ENCODE results near the gene TBC1D19.

The TBC1D19 gene

DNA sequence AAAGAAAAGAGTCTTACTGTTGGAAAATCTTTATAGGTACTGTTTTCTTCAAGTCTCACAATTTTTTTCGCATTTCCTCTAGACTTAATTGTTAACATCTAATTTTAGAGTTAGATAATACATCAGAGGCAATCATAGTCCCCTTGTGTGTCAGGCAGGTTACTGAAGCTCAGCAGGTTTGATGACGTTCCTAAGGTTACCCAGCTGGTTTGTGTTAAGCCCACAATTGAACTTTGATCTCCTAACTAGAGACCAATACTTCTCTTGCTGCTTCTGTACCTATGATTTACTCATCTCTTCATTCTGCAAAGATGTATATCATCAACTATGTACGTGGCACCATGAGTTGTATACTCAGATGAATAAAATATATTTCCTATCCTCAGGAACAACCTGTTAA lies 145.1 kb downstream of the TBC1D19 start:
- no peak overlapping the region for H2AFZ ChIP-seq (ENCODE audit: low read length)
- no peaks in the 10 kb centered on the region for H3K79me2 ChIP-seq (ENCODE audit: insufficient read depth, low read length)
- no peaks in the 10 kb centered on the region for H3K9me3 ChIP-seq (ENCODE audit: low read length)
- no peaks in the 10 kb centered on the region for H3K36me3 ChIP-seq (ENCODE audit: insufficient read depth, low read length)
- H3K27me3 ChIP-seq (ENCODE audit: insufficient read depth, low read length): no peaks in the 10 kb centered on the region
- peaks cover 9% of the 10 kb centered on the region for H3K4me1 ChIP-seq (ENCODE audit: insufficient read depth, low read length, severe bottlenecking)
- H3K27ac ChIP-seq (ENCODE audit: low read depth, low read length, poor library complexity, severe bottlenecking): no peak overlapping the region
- H3K4me3 ChIP-seq (ENCODE audit: low read depth, low read length, poor library complexity, severe bottlenecking): no peak overlapping the region
- no peak overlapping the region for H3K9ac ChIP-seq (ENCODE audit: low read length)
- TF ChIP-seq, protein P1, sequence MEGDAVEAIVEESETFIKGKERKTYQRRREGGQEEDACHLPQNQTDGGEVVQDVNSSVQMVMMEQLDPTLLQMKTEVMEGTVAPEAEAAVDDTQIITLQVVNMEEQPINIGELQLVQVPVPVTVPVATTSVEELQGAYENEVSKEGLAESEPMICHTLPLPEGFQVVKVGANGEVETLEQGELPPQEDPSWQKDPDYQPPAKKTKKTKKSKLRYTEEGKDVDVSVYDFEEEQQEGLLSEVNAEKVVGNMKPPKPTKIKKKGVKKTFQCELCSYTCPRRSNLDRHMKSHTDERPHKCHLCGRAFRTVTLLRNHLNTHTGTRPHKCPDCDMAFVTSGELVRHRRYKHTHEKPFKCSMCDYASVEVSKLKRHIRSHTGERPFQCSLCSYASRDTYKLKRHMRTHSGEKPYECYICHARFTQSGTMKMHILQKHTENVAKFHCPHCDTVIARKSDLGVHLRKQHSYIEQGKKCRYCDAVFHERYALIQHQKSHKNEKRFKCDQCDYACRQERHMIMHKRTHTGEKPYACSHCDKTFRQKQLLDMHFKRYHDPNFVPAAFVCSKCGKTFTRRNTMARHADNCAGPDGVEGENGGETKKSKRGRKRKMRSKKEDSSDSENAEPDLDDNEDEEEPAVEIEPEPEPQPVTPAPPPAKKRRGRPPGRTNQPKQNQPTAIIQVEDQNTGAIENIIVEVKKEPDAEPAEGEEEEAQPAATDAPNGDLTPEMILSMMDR (IDR thresholded peaks at IDR 0.05; ENCODE audit: low read length): no peak
- no peak for TF ChIP-seq EZH2 (IDR thresholded peaks at IDR 0.05; ENCODE audit: borderline replicate concordance, low read length)
- no peak overlapping the region for H3K4me2 ChIP-seq (ENCODE audit: low read length)
- no peaks in the 10 kb centered on the region for H3K9me2 ChIP-seq (ENCODE audit: low read depth, low read length)
- no peaks in the 10 kb centered on the region for H4K20me1 ChIP-seq (ENCODE audit: insufficient read depth, low read length)
- no peaks in the 10 kb centered on the region for H3F3A ChIP-seq (ENCODE audit: insufficient read depth, low read length)

GRCh38 chr4:26729547-26729946 lies 145.7 kb downstream of the TBC1D19 start:
- Histone ChIP-seq H3K9ac (ENCODE audit: low read length) (no peak overlapping the region), H3K4me3 (ENCODE audit: low read depth, low read length, poor library complexity, severe bottlenecking) (no peak overlapping the region), H3F3A (ENCODE audit: insufficient read depth, low read length) (no peaks in the 10 kb centered on the region), H3K9me2 (ENCODE audit: low read depth, low read length) (no peaks in the 10 kb centered on the region), H3K36me3 (ENCODE audit: insufficient read depth, low read length) (no peaks in the 10 kb centered on the region), H3K4me1 (ENCODE audit: insufficient read depth, low read length, severe bottlenecking) (peaks cover 4% of the 10 kb centered on the region), H3K27ac (ENCODE audit: low read depth, low read length, poor library complexity, severe bottlenecking) (no peak overlapping the region), H3K27me3 (ENCODE audit: insufficient read depth, low read length) (no peaks in the 10 kb centered on the region), H3K79me2 (ENCODE audit: insufficient read depth, low read length) (no peaks in the 10 kb centered on the region), H3K9me3 (ENCODE audit: low read length) (no peaks in the 10 kb centered on the region), H2AFZ (ENCODE audit: low read length) (no peak overlapping the region), H4K20me1 (ENCODE audit: insufficient read depth, low read length) (no peaks in the 10 kb centered on the region), H3K4me2 (ENCODE audit: low read length) (no peak overlapping the region)
- TF ChIP-seq EZH2 (IDR thresholded peaks at IDR 0.05; ENCODE audit: borderline replicate concordance, low read length): no peak
- TF ChIP-seq, protein P1 (IDR thresholded peaks at IDR 0.05; ENCODE audit: low read length): no peak

DNA sequence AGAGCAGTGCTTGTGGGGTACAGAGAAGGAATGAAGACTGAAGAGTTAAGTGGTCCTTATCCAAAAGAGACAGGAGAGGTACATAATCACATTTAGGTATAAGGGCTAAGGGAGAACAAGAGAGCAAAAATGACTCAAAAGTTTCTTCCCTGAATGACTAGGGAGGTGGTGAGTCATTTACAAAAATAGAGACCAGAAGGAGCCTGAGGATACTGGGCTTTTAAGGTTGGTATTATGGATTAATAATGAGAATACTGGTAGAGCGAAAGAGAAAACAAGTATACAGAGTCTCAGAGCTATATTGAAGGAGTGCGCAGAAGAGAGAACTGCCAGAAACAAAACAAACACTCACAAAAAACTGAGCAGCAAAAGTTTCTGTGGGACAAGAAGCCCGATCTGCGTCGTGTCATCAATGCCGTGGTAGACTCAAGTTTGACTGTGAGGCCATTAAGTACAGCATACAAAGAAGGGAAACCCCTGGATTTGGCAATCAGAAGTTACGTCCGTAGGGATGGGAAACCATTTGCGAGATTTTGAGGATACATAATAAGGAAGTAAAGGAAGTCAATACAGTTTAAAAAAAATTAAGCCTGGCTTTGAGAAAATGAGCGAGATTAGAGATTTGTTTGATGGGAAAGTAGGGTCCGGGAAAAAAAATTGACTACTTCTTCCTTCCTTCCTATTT lies 147.6 kb downstream of the TBC1D19 start:
- Histone ChIP-seq H3K4me2 (ENCODE audit: low read length) (no peak overlapping the region), H2AFZ (ENCODE audit: low read length) (no peak overlapping the region)

More for the DNA sequence above, 147.6 kb downstream of the TBC1D19 start:
- Histone ChIP-seq H3K36me3 (ENCODE audit: insufficient read depth, low read length) (no peaks in the 10 kb centered on the region), H3K4me1 (ENCODE audit: insufficient read depth, low read length, severe bottlenecking) (no peaks in the 10 kb centered on the region), H3K9me2 (ENCODE audit: low read depth, low read length) (no peaks in the 10 kb centered on the region), H3K4me3 (ENCODE audit: low read depth, low read length, poor library complexity, severe bottlenecking) (no peak overlapping the region), H3K79me2 (ENCODE audit: insufficient read depth, low read length) (no peaks in the 10 kb centered on the region), H3K9me3 (ENCODE audit: low read length) (no peaks in the 10 kb centered on the region), H3K9ac (ENCODE audit: low read length) (no peak overlapping the region), H3K27me3 (ENCODE audit: insufficient read depth, low read length) (no peaks in the 10 kb centered on the region), H3F3A (ENCODE audit: insufficient read depth, low read length) (no peaks in the 10 kb centered on the region), H4K20me1 (ENCODE audit: insufficient read depth, low read length) (no peaks in the 10 kb centered on the region), H3K27ac (ENCODE audit: low read depth, low read length, poor library complexity, severe bottlenecking) (no peak overlapping the region)
- TF ChIP-seq, protein P1 (IDR thresholded peaks at IDR 0.05; ENCODE audit: low read length): no peak
- no peak for TF ChIP-seq EZH2 (IDR thresholded peaks at IDR 0.05; ENCODE audit: borderline replicate concordance, low read length)
